HG03139 (cell line): Measurements from ENCODE around the gene CPSF7.

Source experiments
- ATAC-seq: cut with Tn5 transposase; IDR thresholded peaks from one replicate; pipeline ENCODE4 v1.9.1; 2021; ENCODE audit not compliant: unreplicated experiment

Gene CPSF7

DNA sequence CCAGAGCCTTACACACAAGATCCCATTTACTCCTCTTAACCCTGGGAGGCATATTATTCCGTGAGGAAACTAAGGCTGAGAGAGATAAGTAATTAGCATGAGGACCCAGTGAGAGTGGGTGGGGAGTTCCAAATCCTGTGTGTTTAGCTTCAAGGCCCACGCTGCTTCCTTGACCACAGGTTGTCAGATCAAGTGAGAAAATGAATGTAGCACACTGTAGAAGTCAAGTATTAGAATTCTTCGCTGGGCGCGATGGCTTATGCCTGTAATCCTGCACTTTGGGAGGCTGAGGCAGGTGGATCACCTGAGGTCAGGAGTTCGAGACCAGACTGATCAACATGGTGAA lies 71.9 kb downstream of the CPSF7 start:
- no peak for ATAC-seq

GRCh38 chr11:61357233-61357893 lies 72.4 kb downstream of the CPSF7 start:
- ATAC-seq: peak; percentile 44

- no peak for ATAC-seq
These were observed 73.1 kb downstream of the CPSF7 start for GRCh38 chr11:61356706-61357105.

- no peak for ATAC-seq
These were observed 75.6 kb downstream of the CPSF7 start for GRCh38 chr11:61354208-61354607.

- ATAC-seq: no peak
These were observed 76.4 kb downstream of the CPSF7 start for GRCh38 chr11:61353131-61354067.
